ENCODE measurements around the gene PPA2. TPM values are rescaled to one million over a fixed set of nuclear protein-coding genes. Genes with fewer than 3 reads are reported as not detected.

PPA2 gene
- total RNA-seq, 1 donor from 2014 or later = 118 TPM

GRCh38 chr4:105357258-105357980 is 116.4 kb downstream of the PPA2 start:
- H3K27me3 ChIP-seq = no peaks in the 10 kb centered on the region
- H3K4me3 ChIP-seq = no peak overlapping the region
- no peak overlapping the region for H3K27ac ChIP-seq
- no peaks in the 10 kb centered on the region for H3K9me3 ChIP-seq
- DNase-seq (ENCODE audit: extremely low spot score in 2 of 2) = no peak
- H3K4me1 ChIP-seq = no peaks in the 10 kb centered on the region
- TF ChIP-seq, protein P1, sequence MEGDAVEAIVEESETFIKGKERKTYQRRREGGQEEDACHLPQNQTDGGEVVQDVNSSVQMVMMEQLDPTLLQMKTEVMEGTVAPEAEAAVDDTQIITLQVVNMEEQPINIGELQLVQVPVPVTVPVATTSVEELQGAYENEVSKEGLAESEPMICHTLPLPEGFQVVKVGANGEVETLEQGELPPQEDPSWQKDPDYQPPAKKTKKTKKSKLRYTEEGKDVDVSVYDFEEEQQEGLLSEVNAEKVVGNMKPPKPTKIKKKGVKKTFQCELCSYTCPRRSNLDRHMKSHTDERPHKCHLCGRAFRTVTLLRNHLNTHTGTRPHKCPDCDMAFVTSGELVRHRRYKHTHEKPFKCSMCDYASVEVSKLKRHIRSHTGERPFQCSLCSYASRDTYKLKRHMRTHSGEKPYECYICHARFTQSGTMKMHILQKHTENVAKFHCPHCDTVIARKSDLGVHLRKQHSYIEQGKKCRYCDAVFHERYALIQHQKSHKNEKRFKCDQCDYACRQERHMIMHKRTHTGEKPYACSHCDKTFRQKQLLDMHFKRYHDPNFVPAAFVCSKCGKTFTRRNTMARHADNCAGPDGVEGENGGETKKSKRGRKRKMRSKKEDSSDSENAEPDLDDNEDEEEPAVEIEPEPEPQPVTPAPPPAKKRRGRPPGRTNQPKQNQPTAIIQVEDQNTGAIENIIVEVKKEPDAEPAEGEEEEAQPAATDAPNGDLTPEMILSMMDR (IDR thresholded peaks at IDR 0.05) = no peak
- TF ChIP-seq POLR2AphosphoS5 (IDR thresholded peaks at IDR 0.05; ENCODE audit: insufficient read depth in 1 of 2, low read depth in 1 of 2) (no peak), POLR2A (IDR thresholded peaks at IDR 0.05) (no peak)
- H3K36me3 ChIP-seq = no peaks in the 10 kb centered on the region
- intact Hi-C loops (cut with DNase I) = no loop called here

DNA sequence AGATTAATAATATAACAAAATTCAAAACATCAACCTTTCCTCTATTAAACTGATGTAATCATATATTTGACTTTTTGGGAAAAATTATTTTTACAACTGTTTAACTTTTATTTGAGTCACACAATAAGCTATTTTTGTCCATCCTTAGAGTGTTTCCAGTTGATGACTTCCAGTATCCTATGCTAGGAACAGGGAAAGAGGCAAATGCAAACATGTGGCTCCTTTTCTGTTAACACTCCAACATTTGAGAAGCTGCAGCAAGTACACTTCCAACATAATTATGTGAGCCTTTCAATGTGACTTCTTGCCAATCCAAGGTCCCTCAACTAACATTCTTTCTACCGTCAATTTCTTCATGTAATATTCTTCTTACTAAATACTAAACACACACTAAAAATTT is 117.7 kb downstream of the PPA2 start:
- no peak for DNase-seq (ENCODE audit: extremely low spot score in 2 of 2)
- Histone ChIP-seq H3K9me3 (no peaks in the 10 kb centered on the region), H3K27ac (no peak overlapping the region), H3K4me3 (no peak overlapping the region), H3K27me3 (no peaks in the 10 kb centered on the region), H3K36me3 (no peaks in the 10 kb centered on the region), H3K4me1 (no peaks in the 10 kb centered on the region)
- TF ChIP-seq POLR2A (IDR thresholded peaks at IDR 0.05) = no peak
- no peak for TF ChIP-seq POLR2AphosphoS5 (IDR thresholded peaks at IDR 0.05; ENCODE audit: insufficient read depth in 1 of 2, low read depth in 1 of 2)
- TF ChIP-seq, protein P1 (IDR thresholded peaks at IDR 0.05) = no peak
- intact Hi-C loops (cut with DNase I) = no loop called here

- H3K27me3 ChIP-seq = no peaks in the 10 kb centered on the region
- H3K36me3 ChIP-seq = no peaks in the 10 kb centered on the region
- intact Hi-C loops (cut with DNase I) = no loop called here
- no peaks in the 10 kb centered on the region for H3K9me3 ChIP-seq
- no peak overlapping the region for H3K4me3 ChIP-seq
- no peaks in the 10 kb centered on the region for H3K4me1 ChIP-seq
- H3K27ac ChIP-seq = no peak overlapping the region
- no peak for DNase-seq (ENCODE audit: extremely low spot score in 2 of 2)
- TF ChIP-seq, protein P1 (IDR thresholded peaks at IDR 0.05) = no peak
- TF ChIP-seq POLR2AphosphoS5 (IDR thresholded peaks at IDR 0.05; ENCODE audit: insufficient read depth in 1 of 2, low read depth in 1 of 2) (no peak), POLR2A (IDR thresholded peaks at IDR 0.05) (no peak)
Observed at GRCh38 chr4:105352826-105353225, 121.0 kb downstream of the PPA2 start.

GRCh38 chr4:105351861-105352260 is 122.0 kb downstream of the PPA2 start:
- no peaks in the 10 kb centered on the region for H3K36me3 ChIP-seq
- TF ChIP-seq POLR2A (IDR thresholded peaks at IDR 0.05) (no peak), POLR2AphosphoS5 (IDR thresholded peaks at IDR 0.05; ENCODE audit: insufficient read depth in 1 of 2, low read depth in 1 of 2) (no peak)
- TF ChIP-seq, protein P1 (IDR thresholded peaks at IDR 0.05) = no peak
- H3K27me3 ChIP-seq = no peaks in the 10 kb centered on the region
- H3K4me3 ChIP-seq = no peak overlapping the region
- intact Hi-C loops (cut with DNase I) = no loop called here
- no peak overlapping the region for H3K27ac ChIP-seq
- DNase-seq (ENCODE audit: extremely low spot score in 2 of 2) = no peak
- H3K4me1 ChIP-seq = no peaks in the 10 kb centered on the region
- H3K9me3 ChIP-seq = no peaks in the 10 kb centered on the region

DNA sequence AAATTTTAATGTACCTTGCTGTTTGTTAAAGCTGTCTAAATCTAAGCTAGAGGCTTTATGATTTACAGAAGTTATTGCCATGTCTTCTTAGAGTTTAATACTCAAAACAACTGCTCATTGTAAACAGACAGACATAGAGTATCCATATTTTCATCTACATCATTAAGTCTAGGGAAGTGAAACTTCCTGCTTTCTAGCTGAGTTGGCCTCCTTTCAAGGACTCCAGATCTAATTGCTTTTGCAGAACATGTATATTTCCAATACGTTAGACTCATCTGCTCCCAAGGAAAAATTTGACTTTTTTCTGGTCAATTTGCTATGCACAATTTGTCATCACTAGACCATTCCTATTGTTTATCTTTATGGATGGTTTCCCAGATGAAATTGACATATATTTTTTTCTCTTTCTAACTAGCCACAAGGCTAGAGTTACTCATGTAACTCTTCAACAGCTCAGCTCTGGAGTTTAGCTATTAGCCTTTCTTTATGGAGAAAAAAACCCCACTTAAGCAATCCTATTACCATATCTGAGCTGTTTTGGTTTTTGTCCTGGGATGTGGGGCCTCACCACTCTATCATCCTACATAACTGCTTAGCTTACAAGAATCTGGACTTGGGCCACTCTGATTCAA is 122.9 kb downstream of the PPA2 start:
- intact Hi-C loops (cut with DNase I) = no loop called here
- no peaks in the 10 kb centered on the region for H3K9me3 ChIP-seq

More for the DNA sequence above, 122.9 kb downstream of the PPA2 start:
- Histone ChIP-seq H3K36me3 (no peaks in the 10 kb centered on the region), H3K4me1 (no peaks in the 10 kb centered on the region), H3K27ac (no peak overlapping the region), H3K4me3 (no peak overlapping the region), H3K27me3 (no peaks in the 10 kb centered on the region)
- DNase-seq (ENCODE audit: extremely low spot score in 2 of 2) = no peak
- TF ChIP-seq, protein P1 (IDR thresholded peaks at IDR 0.05) = no peak
- TF ChIP-seq POLR2AphosphoS5 (IDR thresholded peaks at IDR 0.05; ENCODE audit: insufficient read depth in 1 of 2, low read depth in 1 of 2) (no peak), POLR2A (IDR thresholded peaks at IDR 0.05) (no peak)

Data from vagina (tissue), 2 donors.